Chondrocyte (in vitro differentiated cells): ENCODE data around the gene FBXO48. TPM values are rescaled to one million over a fixed set of nuclear protein-coding genes. Genes with fewer than 3 reads are reported as not detected.

Source experiments
- DNase-seq: peaks from one replicate; pipeline ENCODE4 v3.0.0; 2021; ENCODE audit warnings: mixed read lengths, low spot score
- H3K27ac Mint-ChIP-seq: one replicate; pipeline ENCODE4 v1.8.0; 2021; ENCODE audit warnings: mild to moderate bottlenecking, moderate library complexity, mixed read lengths; ENCODE audit not compliant: unreplicated experiment
- H3K27me3 Mint-ChIP-seq: 2 replicates; pipeline ENCODE4 v1.8.0; 2021; ENCODE audit warnings: low read depth, mixed read lengths
- H3K36me3 Mint-ChIP-seq: 2 replicates; pipeline ENCODE4 v1.8.0; 2021; ENCODE audit warnings: low read depth, mixed read lengths
- H3K4me1 Mint-ChIP-seq: 2 replicates; pipeline ENCODE4 v1.8.0; 2021; ENCODE audit warnings: low read depth, mild to moderate bottlenecking, mixed read lengths
- H3K4me3 Mint-ChIP-seq: one replicate; pipeline ENCODE4 v1.8.0; 2021; ENCODE audit warnings: mild to moderate bottlenecking, moderate library complexity, mixed read lengths; ENCODE audit not compliant: unreplicated experiment
- H3K9me3 Mint-ChIP-seq: 2 replicates; pipeline ENCODE4 v1.8.0; 2021; ENCODE audit warnings: low read depth, mixed read lengths
- CTCF ChIP-seq: fragments of 200-600 bp; sonication (generic); IDR thresholded peaks from 2 replicates; pipeline ENCODE4 v1.5.0; 2021; ENCODE audit warnings: antibody characterized with exemption, mild to moderate bottlenecking, moderate library complexity
- total RNA-seq: library from RNA; stranded (reverse); gene quantifications from 3 replicates; pipeline ENCODE4 v1.2.1, GENCODE V29; 2021

FBXO48 gene
- total RNA-seq, 1 donor from 2014 or later: 0.55 TPM

GRCh38 chr2:68414452-68414851, 52.6 kb downstream of the FBXO48 start:
- no peak for DNase-seq
- Mint-ChIP-seq H3K4me3 (no peak overlapping the region), H3K4me1 (peaks cover 7% of the 10 kb centered on the region), H3K27ac (no peak overlapping the region), H3K36me3 (peaks cover under 1% of the 10 kb centered on the region), H3K27me3 (peaks cover 10% of the 10 kb centered on the region), H3K9me3 (no peaks in the 10 kb centered on the region)
- no peak for TF ChIP-seq CTCF

- H3K4me3 Mint-ChIP-seq: no peak overlapping the region
- no peak for TF ChIP-seq CTCF
- no peak overlapping the region for H3K27ac Mint-ChIP-seq
- peaks cover under 1% of the 10 kb centered on the region for H3K9me3 Mint-ChIP-seq
- peaks cover 17% of the 10 kb centered on the region for H3K27me3 Mint-ChIP-seq
- H3K36me3 Mint-ChIP-seq: no peaks in the 10 kb centered on the region
- DNase-seq: no peak
- peaks cover 7% of the 10 kb centered on the region for H3K4me1 Mint-ChIP-seq
Measured at GRCh38 chr2:68413466-68413865, 53.6 kb downstream of the FBXO48 start.

GRCh38 chr2:68412127-68412819, 54.8 kb downstream of the FBXO48 start:
- Mint-ChIP-seq H3K36me3 (peaks cover 6% of the 10 kb centered on the region), H3K4me1 (peaks cover 7% of the 10 kb centered on the region), H3K27me3 (peaks cover 22% of the 10 kb centered on the region), H3K9me3 (peaks cover 12% of the 10 kb centered on the region), H3K27ac (no peak overlapping the region), H3K4me3 (no peak overlapping the region)
- no peak for TF ChIP-seq CTCF
- no peak for DNase-seq

GRCh38 chr2:68411397-68412126, 55.5 kb downstream of the FBXO48 start:
- peaks cover 12% of the 10 kb centered on the region for H3K9me3 Mint-ChIP-seq
- no peak overlapping the region for H3K27ac Mint-ChIP-seq
- peaks cover 6% of the 10 kb centered on the region for H3K36me3 Mint-ChIP-seq
- H3K27me3 Mint-ChIP-seq: peaks cover 22% of the 10 kb centered on the region
- no peak overlapping the region for H3K4me3 Mint-ChIP-seq
- DNase-seq: no peak
- no peak for TF ChIP-seq CTCF
- H3K4me1 Mint-ChIP-seq: peaks cover 7% of the 10 kb centered on the region

Other genes with a start within 250 kb of the FBXO48 start
- gene PPP3R1, start 214.8 kb downstream of the FBXO48 start, total RNA-seq: 56.2 to 72.3 TPM (median 70.8 TPM) in 3 replicates
- gene CNRIP1, start 147.3 kb downstream of the FBXO48 start, total RNA-seq: 23.4 to 25.9 TPM (median 24.7 TPM) in 3 replicates
- 0.15 TPM in 1 of 3 replicates, not detected in the others for gene PLEK, start 102.0 kb downstream of the FBXO48 start, total RNA-seq
- 3.9 to 4.5 TPM (median 4.3 TPM) in 3 replicates for gene APLF, start 291 bp upstream of the FBXO48 start, total RNA-seq
- gene PROKR1, start 176.3 kb upstream of the FBXO48 start, total RNA-seq: not detected in 3 replicates